ENCODE results near the gene AOAH.

AOAH gene

DNA sequence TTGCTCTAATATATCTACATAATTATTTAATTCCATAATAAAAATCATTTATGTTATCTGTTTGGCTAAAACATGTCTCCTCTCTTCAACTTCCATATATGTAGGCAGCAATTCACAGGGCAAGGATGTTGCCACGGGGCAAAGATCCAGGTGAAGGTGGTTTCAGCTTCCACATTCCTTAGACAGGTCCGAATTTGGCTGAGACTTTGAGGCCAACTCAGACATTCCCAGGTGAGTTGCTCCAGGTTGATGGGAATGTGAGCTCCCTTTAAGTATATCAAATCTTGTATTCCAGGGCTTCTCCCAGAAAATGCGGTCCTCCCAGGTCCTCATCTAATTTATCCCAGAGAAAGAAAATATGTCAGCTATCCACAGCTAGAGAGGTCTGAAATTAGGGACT lies 15.1 kb upstream of the AOAH start:
- DNase-seq (ENCODE audit: extremely low spot score), result no peak
- TF ChIP-seq, protein P1, sequence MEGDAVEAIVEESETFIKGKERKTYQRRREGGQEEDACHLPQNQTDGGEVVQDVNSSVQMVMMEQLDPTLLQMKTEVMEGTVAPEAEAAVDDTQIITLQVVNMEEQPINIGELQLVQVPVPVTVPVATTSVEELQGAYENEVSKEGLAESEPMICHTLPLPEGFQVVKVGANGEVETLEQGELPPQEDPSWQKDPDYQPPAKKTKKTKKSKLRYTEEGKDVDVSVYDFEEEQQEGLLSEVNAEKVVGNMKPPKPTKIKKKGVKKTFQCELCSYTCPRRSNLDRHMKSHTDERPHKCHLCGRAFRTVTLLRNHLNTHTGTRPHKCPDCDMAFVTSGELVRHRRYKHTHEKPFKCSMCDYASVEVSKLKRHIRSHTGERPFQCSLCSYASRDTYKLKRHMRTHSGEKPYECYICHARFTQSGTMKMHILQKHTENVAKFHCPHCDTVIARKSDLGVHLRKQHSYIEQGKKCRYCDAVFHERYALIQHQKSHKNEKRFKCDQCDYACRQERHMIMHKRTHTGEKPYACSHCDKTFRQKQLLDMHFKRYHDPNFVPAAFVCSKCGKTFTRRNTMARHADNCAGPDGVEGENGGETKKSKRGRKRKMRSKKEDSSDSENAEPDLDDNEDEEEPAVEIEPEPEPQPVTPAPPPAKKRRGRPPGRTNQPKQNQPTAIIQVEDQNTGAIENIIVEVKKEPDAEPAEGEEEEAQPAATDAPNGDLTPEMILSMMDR (IDR thresholded peaks at IDR 0.05; ENCODE audit: control extremely low read depth, extremely low read depth, low read depth, missing control alignments), result no peak
- ChIA-PET POLR2A (no interaction called here), CTCF (interaction anchor here (1.4 kb wide), 1 partner anchor 22 kb away, joined by 4 read pairs; no protein-coding TSS in a partner anchor)

DNA sequence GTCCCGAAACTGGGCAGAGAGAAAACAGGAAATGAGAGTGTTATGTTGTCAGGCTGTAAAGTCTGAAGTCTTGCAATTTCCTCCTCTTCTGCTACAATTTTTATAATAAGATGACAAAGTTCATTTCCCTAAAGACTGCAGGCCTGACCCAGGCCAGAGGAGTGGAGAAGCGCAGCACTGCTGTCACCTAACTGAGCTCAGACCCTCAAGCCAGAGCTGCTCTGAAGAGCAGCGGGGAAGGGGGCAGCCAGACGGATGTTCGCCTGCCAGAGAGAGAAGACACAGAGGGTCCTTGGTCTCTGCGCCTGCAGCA lies 12.6 kb upstream of the AOAH start:
- TF ChIP-seq, protein P1 (IDR thresholded peaks at IDR 0.05; ENCODE audit: control extremely low read depth, extremely low read depth, low read depth, missing control alignments), result no peak
- ChIA-PET CTCF (interaction anchor here (3.1 kb wide), 1 partner anchor 445 kb away, joined by 14 read pairs; no protein-coding TSS in a partner anchor), POLR2A (no interaction called here)
- DNase-seq (ENCODE audit: extremely low spot score), result peak; percentile 36

DNA sequence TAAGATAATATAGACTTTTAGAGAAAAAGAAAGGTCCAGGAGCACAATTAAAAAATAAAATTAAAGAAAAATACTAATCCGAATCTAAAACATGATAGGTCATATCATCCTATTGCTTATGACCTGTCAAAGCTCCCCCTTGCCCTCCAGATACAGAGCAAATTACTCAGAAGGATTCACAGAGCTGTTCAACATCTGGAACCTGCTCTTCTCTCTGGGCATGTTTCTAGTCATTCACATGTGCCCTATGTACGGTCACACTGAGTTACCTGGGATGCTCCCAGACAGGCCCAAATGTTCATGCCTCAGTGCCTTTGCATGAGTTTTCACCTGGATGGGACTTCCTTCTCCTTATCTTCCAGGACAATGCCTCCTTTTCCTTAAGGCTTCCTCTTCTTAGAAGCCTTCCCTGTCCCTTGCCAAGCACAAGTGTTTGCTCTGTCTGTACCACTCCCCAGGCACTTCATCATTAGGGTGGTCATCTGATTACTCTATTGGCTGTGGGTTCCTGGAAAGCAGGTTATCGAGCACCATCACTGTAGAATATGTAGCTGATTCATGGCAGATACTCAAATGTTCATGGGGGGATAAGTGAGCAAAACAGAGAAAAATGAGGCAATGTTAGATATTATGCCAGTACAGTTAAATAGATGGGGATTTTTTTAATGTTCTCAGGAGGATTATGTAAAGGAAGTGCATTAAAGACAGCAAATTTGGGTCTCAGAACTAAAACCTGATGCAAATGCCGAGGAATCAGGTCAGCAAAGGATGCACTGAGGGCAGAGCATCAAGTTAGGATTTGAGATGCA lies 12.0 kb upstream of the AOAH start:
- POLR2A ChIA-PET, result interaction anchor here (0.5 kb wide), 1 partner anchor 49 kb away, joined by 5 read pairs; no protein-coding TSS in a partner anchor
- no peak for DNase-seq (ENCODE audit: extremely low spot score)
- CTCF ChIA-PET, result interaction anchor here (0.9 to 3.1 kb wide), 4 partner anchors 12 to 446 kb away, joined by 3 to 14 read pairs (median 6); partner anchors contain the start of gene AOAH
- TF ChIP-seq, protein P1 (IDR thresholded peaks at IDR 0.05; ENCODE audit: control extremely low read depth, extremely low read depth, low read depth, missing control alignments), result no peak

DNA sequence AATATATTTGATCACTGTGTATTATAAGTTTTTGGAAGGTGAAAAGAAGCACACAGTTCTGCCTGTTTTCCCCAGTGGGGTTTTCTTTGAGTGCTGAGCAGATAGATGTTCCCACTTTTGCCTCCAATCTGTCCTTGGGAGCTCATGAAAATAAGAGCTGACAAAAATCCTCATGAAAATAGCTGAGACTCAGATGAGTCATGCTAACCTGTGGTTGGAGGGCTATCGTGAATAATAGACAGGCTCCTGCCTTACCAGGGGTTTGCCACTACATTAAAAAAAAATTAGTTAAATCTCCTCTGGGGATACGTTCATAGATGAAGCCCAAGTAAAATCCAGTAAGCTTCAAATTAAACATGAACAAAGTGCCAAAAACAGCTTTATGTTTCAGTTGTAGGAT lies 10.9 kb upstream of the AOAH start:
- no peak for DNase-seq (ENCODE audit: extremely low spot score)
- CTCF ChIA-PET, result interaction anchor here (1.9 to 3.1 kb wide), 2 partner anchors 10 to 447 kb away, joined by 9 to 14 read pairs; partner anchors contain the start of gene AOAH
- TF ChIP-seq, protein P1 (IDR thresholded peaks at IDR 0.05; ENCODE audit: control extremely low read depth, extremely low read depth, low read depth, missing control alignments), result no peak
- POLR2A ChIA-PET, result no interaction called here

DNA sequence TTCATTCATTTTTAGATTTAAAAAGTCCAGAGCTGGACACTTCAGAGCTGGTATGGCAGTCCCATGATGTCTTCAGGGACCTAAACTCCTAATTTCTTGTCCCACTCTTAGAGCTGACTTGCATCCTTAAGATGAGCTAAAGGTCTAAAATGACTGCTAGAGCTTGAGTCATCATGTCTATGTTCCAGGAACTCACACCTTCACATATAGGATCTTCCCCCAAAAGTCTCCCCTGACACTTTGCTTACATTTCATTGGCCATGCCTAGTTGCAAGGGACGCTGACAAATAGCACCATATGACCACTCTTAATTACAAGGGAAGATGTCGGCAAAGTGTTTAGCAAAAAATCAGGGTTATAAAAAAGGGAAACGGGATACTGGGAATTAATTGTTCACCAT lies 10.4 kb upstream of the AOAH start:
- no peak for DNase-seq (ENCODE audit: extremely low spot score)
- ChIA-PET POLR2A (no interaction called here), CTCF (interaction anchor here (1.9 to 3.1 kb wide), 2 partner anchors 10 to 448 kb away, joined by 9 to 14 read pairs; partner anchors contain the start of gene AOAH)
- TF ChIP-seq, protein P1 (IDR thresholded peaks at IDR 0.05; ENCODE audit: control extremely low read depth, extremely low read depth, low read depth, missing control alignments), result no peak

DNA sequence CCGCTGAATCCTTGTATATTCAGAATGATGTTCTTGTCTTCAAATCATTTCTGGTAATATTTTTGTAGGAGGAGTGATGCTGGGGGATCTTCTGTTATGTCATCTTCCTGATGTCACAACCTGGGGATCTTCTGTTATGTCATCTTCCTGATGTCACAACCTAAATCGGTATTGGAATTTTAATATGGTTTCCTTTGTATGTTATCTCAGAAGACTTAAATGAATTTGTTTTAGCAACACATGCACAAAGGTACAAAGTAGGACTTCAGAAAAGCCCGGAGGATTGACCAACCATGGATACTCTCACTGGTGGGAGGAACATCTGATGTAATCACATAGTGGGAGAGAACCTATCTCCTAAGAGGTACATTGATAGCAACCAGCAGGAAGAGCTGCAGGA lies 9.1 kb upstream of the AOAH start:
- TF ChIP-seq, protein P1 (IDR thresholded peaks at IDR 0.05; ENCODE audit: control extremely low read depth, extremely low read depth, low read depth, missing control alignments), result no peak
- ChIA-PET CTCF (no interaction called here), POLR2A (no interaction called here)
- no peak for DNase-seq (ENCODE audit: extremely low spot score)
